Measurements from ENCODE around the gene ACTN3.
"Not testable (repeated sequence)": the region's sequence is repeated elsewhere in the genome, so short reads cannot be mapped to it uniquely, and the experiment has no call there.

ACTN3 gene

DNA sequence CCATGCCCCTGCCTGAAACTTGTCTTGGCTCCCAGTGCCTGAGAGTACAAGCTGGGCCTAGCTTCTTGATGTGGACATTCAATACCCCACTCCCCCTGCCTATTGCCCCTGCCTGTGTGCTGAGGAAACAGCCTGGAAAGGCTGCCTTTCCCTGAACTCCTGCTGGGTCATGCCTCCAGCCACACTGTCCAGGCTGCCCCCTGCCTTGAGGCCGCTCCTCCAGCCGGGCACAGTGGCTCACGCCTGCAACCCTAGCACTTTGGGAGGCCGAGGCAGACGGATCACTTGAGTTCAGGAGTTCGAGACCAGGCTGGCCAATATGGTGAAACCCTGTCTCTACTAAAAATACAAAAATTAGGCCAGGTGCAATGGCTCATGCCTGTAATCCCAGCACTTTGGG is 56.4 kb downstream of the ACTN3 start:
- TF ChIP-seq, protein P1, sequence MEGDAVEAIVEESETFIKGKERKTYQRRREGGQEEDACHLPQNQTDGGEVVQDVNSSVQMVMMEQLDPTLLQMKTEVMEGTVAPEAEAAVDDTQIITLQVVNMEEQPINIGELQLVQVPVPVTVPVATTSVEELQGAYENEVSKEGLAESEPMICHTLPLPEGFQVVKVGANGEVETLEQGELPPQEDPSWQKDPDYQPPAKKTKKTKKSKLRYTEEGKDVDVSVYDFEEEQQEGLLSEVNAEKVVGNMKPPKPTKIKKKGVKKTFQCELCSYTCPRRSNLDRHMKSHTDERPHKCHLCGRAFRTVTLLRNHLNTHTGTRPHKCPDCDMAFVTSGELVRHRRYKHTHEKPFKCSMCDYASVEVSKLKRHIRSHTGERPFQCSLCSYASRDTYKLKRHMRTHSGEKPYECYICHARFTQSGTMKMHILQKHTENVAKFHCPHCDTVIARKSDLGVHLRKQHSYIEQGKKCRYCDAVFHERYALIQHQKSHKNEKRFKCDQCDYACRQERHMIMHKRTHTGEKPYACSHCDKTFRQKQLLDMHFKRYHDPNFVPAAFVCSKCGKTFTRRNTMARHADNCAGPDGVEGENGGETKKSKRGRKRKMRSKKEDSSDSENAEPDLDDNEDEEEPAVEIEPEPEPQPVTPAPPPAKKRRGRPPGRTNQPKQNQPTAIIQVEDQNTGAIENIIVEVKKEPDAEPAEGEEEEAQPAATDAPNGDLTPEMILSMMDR (IDR thresholded peaks at IDR 0.05; ENCODE audit: borderline replicate concordance, control extremely low read depth, extremely low read depth, insufficient read depth, missing control alignments): no peak
- in situ Hi-C loops (cut with MboI; ENCODE audit: low sequenced_read_pairs, unreplicated experiment): no loop called here

DNA sequence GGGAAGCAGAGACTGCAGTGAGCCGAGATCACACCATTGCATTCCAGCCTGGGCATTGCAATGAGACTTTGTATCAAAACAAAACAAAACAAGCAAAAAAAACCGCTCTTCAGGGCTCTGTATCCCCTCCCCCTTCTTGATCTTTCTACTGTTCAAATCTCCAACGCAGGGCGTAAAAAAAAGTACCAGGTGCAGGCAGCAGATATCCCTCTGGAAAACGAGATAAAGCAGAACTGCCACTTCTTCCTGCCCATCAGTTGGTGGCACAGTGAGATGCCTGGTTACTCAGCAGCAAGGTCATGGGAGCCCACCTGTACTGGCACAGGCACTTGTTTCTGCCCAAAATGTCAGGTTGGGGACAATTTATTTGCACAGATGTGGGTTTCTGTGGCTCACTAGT is 57.5 kb downstream of the ACTN3 start:
- DNase-seq (ENCODE audit: low spot score): no peak
- in situ Hi-C loops (cut with MboI; ENCODE audit: low sequenced_read_pairs, unreplicated experiment): no loop called here
- TF ChIP-seq, protein P1 (IDR thresholded peaks at IDR 0.05; ENCODE audit: borderline replicate concordance, control extremely low read depth, extremely low read depth, insufficient read depth, missing control alignments): no peak

More for the DNA sequence above, 56.4 kb downstream of the ACTN3 start:
- no peak for DNase-seq (ENCODE audit: low spot score)

DNA sequence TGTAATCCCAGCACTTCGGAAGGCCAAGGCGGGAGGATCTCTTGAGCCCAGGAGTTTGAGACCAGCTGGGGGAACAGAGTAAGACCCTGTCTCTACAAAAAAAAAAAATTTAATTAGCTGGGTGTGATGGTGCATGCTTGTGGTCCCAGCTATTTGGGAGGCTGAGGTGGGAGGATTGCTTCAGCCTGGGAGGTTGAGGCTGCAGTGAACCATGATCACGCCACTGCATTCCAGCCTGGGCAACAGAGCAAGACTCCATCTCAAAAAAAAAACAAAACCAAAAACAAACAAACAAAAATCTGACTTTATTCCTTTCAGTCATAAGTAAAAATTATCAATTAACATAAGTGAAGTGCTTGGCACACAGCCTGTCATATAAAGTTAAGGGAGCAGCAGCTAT is 59.9 kb downstream of the ACTN3 start:
- in situ Hi-C loops (cut with MboI; ENCODE audit: low sequenced_read_pairs, unreplicated experiment): not testable (repeated sequence)

DNA sequence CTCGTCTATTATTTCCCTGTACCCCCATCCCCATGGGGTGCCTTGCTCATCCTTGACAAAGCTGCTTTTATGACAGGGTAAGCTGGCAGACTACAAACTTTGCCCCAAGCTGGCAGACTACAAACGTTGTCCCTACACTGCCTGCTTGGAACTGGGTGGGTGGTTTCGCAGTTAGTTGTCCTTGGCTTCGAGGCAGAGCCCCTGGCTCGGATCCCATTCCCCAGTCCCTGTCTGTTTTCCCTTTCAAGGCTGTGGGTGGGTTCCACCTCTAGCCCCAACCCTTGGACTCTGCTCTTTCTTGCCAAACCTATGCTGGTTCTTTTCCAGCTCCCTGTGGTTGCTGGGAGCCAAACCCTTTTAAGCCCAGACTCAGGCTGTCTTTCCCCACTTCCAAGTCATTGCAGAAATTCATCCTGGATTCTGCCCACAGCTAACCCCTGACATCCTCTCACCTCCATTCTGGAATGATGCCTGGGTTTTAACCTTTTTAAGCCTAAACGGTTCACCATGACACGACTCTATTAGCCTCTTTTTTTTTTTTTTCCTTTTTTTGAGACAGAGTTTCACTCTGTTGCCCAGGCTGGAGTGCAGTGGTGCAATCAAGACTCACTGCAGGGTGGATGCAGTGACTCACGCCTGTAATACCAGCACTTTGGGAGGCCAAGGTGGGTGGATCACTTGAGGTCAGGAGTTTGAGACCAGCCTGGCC is 60.6 kb downstream of the ACTN3 start:
- no peak for DNase-seq (ENCODE audit: low spot score)
- TF ChIP-seq, protein P1 (IDR thresholded peaks at IDR 0.05; ENCODE audit: borderline replicate concordance, control extremely low read depth, extremely low read depth, insufficient read depth, missing control alignments): no peak
- in situ Hi-C loops (cut with MboI; ENCODE audit: low sequenced_read_pairs, unreplicated experiment): no loop called here

More for the DNA sequence above, 59.9 kb downstream of the ACTN3 start:
- not testable (repeated sequence) for DNase-seq (ENCODE audit: low spot score)

DNA sequence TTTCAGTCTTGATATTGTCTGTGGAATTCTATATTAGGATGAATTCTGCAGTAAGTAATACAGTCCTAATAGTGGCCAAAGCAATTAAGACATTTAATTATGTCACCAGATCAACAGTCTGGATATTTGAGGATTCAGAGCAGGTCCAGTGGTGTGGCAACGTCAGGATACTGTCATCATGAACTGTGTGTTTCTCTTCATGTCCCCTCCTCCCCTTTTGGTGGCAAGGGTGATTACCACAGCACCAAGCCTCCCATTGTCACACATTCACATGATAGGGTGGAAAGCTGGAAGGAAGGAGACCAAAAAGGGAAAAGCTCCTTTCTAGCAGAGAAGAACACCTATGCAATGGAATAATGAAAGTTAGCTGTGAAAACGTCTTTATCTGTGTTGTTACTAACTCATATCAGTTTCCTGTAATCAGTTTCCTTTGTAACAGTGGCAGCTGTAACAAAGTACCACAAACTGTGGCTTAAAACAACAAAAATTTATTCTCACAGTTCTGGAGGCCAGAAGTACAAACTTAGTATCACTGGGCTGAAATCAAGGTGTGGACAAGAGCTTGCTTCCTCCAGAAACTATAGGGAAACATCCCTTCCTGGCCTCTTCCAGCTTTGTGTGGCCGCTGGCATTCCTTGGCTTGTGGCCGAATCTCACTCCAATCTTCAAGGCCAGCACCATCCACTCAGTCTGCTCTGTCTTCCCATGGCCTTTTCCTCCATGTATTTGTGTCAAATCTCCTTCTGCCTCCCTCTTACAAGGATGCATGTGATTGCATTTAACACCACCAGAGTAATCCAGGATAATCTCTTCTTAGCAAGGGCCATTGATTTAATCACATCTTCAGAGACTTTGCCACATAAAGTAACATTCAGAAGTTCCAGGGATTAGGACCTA is 63.3 kb downstream of the ACTN3 start:
- in situ Hi-C loops (cut with MboI; ENCODE audit: low sequenced_read_pairs, unreplicated experiment): no loop called here
- DNase-seq (ENCODE audit: low spot score): no peak
- TF ChIP-seq, protein P1 (IDR thresholded peaks at IDR 0.05; ENCODE audit: borderline replicate concordance, control extremely low read depth, extremely low read depth, insufficient read depth, missing control alignments): no peak

DNA sequence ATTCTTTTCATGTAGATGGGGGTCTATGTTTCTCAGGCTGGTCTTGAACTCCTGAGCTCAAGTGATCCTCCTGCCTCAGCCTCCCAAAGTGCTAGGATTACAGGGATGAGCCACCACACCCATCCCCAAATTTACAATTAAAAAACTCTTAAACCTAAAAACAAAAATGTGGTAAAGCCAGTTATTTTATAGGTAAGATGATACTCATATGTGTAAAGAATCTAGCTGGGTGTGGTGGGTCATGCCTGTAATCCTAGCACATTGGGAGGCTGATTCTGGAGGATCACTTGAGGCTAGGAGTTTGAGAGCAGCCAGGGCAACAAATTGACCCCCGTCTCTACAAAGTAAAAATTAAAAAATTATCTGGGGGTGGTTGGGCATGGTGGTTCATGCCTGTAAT is 65.8 kb downstream of the ACTN3 start:
- in situ Hi-C loops (cut with MboI; ENCODE audit: low sequenced_read_pairs, unreplicated experiment): no loop called here
- no peak for DNase-seq (ENCODE audit: low spot score)
- TF ChIP-seq, protein P1 (IDR thresholded peaks at IDR 0.05; ENCODE audit: borderline replicate concordance, control extremely low read depth, extremely low read depth, insufficient read depth, missing control alignments): no peak
